B cell (primary cell): ENCODE data around the gene AGXT.

ENCODE experiments used
- EZH2 ChIP-seq: IDR thresholded peaks from 2 replicates; pipeline ENCODE4 v1.6.1; 2012; ENCODE audit warnings: borderline replicate concordance, low read depth, mild to moderate bottlenecking, moderate library complexity, low read length; ENCODE audit not compliant: insufficient read depth, poor library complexity, severe bottlenecking
- TF ChIP-seq, protein P1 (sequence below): fragments of 200-600 bp; IDR thresholded peaks from one replicate; pipeline ENCODE4 v1.8.0; 2022; ENCODE audit warnings: antibody characterized with exemption, mild to moderate bottlenecking

DNA sequence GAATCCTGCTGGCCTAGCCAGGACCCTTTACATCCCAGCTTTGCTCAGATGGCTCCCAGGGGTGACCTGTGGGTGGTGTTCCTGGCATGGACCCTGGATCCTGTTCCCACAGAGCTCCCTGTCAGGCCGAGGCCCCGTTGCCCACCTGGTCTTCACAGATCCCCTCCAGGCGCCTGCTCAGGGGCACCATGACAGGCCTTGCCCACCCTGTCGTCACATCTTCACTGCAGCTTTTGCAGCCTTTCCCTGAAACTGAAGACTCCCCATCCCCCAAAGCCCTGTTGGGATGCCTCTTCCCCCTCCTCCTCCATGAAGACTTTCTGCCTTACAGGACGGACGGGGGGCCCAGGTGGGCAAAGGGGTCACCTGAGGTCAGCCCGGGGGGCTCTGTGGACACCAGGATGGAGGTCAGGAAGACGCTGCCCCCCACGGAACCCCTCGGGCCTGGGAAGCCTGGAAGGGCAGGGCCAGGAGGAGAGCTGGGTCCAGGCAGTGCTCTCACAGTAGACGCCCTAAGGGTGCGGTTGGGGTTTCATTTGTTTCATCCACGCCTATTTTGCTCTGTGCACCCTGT, 35.6 kb upstream of the AGXT start:
- TF ChIP-seq, protein P1, sequence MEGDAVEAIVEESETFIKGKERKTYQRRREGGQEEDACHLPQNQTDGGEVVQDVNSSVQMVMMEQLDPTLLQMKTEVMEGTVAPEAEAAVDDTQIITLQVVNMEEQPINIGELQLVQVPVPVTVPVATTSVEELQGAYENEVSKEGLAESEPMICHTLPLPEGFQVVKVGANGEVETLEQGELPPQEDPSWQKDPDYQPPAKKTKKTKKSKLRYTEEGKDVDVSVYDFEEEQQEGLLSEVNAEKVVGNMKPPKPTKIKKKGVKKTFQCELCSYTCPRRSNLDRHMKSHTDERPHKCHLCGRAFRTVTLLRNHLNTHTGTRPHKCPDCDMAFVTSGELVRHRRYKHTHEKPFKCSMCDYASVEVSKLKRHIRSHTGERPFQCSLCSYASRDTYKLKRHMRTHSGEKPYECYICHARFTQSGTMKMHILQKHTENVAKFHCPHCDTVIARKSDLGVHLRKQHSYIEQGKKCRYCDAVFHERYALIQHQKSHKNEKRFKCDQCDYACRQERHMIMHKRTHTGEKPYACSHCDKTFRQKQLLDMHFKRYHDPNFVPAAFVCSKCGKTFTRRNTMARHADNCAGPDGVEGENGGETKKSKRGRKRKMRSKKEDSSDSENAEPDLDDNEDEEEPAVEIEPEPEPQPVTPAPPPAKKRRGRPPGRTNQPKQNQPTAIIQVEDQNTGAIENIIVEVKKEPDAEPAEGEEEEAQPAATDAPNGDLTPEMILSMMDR, result no peak
- TF ChIP-seq EZH2, result no peak
